Testis (tissue), 3 donors: ENCODE results near the gene SMYD5. TPM values are rescaled to one million over a fixed set of nuclear protein-coding genes. Genes with fewer than 3 reads are reported as not detected.

Experiments used
- DNase-seq: peaks from one replicate; pipeline ENCODE4 v3.0.0-alpha.2; 2019
- H3K27ac ChIP-seq, 2 donors: fragments of 200-600 bp; sonication (generic); one replicate each; pipeline ENCODE4 v1.5.1; 2019
- H3K27me3 ChIP-seq: fragments of 200-600 bp; sonication (generic); one replicate; pipeline ENCODE4 v1.5.1; 2019
- H3K36me3 ChIP-seq: fragments of 200-600 bp; sonication (generic); one replicate; pipeline ENCODE4 v1.5.1; 2017; ENCODE audit warnings: low read depth; ENCODE audit errors: missing control alignments
- H3K4me1 ChIP-seq: fragments of 200-600 bp; sonication (generic); one replicate; pipeline ENCODE4 v1.5.1; 2019
- H3K4me3 ChIP-seq, 2 donors: fragments of 200-600 bp; sonication (generic); one replicate each; pipeline ENCODE4 v1.5.1; 2017 to 2019
- H3K9me3 ChIP-seq: fragments of 200-600 bp; sonication (generic); one replicate; pipeline ENCODE4 v1.5.1; 2017
- POLR2A ChIP-seq: fragments of 450-650 bp; IDR thresholded peaks from one replicate; pipeline ENCODE4 v1.6.1; 2017; ENCODE audit warnings: antibody characterized with exemption, mild to moderate bottlenecking, moderate library complexity
- WGBS, 2 donors: methylation state at CpG; one replicate each; pipeline ENCODE4 v1.1.5; 2018; 5-methylcytosine and 5-hydroxymethylcytosine counted together
- intact Hi-C: fragments of 100-400 bp; cut with DNase I; formaldehyde crosslinking; loops from one replicate; pipeline ENCODE4 v1.15.1; 2023; ENCODE audit warnings: low total_unique reads
- polyA plus RNA-seq: library from polyadenylated mRNA; stranded (reverse); fragments of 350-450 nt; fragmentation: Illumina TruSeq; extraction: RNeasy Lipid Tissue Mini Kit (QIAGEN cat#74804); gene quantifications from one replicate; pipeline ENCODE4 v1.2.3, GENCODE V29; 2014; ENCODE audit warnings: low read depth, low replicate concordance; ENCODE audit not compliant: insufficient read depth
- total RNA-seq, 2 donors: library from RNA; depleted of rRNA; stranded (reverse); fragments of >200 nt; gene quantifications; one replicate each; pipeline ENCODE4 v1.2.3, GENCODE V29; 2016
- TF ChIP-seq, protein P1 (sequence below), 3 experiments: fragments of 450-650 bp in 2 of 3; fragments of 200-600 bp in 1 of 3; sonication (generic) in 1 of 3; IDR thresholded peaks; one replicate each; pipeline ENCODE4 v1.5.1; 2016 to 2019; ENCODE audit warnings: antibody characterized with exemption in 3 of 3, mild to moderate bottlenecking in 2 of 3, moderate library complexity in 1 of 3

SMYD5 gene
- total and polyA plus RNA-seq, 3 donors from 2014 or later: 36.4 to 58.2 (median 53.0) TPM

DNA sequence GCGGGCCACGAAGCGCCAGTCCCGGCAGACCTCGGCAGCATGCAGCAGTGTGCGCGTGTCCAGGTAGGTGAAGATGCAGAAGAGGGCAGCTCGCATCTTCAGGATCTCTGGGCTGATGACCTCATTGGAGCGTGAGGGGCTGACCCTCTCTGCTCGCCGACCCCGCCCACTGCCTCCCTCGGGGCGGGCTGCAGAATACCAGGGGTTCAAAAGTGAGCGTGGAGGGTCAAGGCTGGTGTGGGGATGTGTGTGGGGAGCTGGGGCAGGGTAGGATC lies 50.2 kb downstream of the SMYD5 start:
- H3K4me3 ChIP-seq: no peak overlapping the region
- DNase-seq: no peak
- H3K36me3 ChIP-seq: no peaks in the 10 kb centered on the region
- no peak overlapping the region for H3K27ac ChIP-seq
- H3K9me3 ChIP-seq: no peaks in the 10 kb centered on the region
- no peaks in the 10 kb centered on the region for H3K4me1 ChIP-seq
- TF ChIP-seq, protein P1, sequence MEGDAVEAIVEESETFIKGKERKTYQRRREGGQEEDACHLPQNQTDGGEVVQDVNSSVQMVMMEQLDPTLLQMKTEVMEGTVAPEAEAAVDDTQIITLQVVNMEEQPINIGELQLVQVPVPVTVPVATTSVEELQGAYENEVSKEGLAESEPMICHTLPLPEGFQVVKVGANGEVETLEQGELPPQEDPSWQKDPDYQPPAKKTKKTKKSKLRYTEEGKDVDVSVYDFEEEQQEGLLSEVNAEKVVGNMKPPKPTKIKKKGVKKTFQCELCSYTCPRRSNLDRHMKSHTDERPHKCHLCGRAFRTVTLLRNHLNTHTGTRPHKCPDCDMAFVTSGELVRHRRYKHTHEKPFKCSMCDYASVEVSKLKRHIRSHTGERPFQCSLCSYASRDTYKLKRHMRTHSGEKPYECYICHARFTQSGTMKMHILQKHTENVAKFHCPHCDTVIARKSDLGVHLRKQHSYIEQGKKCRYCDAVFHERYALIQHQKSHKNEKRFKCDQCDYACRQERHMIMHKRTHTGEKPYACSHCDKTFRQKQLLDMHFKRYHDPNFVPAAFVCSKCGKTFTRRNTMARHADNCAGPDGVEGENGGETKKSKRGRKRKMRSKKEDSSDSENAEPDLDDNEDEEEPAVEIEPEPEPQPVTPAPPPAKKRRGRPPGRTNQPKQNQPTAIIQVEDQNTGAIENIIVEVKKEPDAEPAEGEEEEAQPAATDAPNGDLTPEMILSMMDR (IDR thresholded peaks at IDR 0.05): no peak
- TF ChIP-seq POLR2A: no peak
- H3K27me3 ChIP-seq: no peaks in the 10 kb centered on the region
- intact Hi-C loops: no loop called here
- WGBS, 2 donors: 93 to 95% methylated on average over 15 of the region's 15 CpGs

DNA sequence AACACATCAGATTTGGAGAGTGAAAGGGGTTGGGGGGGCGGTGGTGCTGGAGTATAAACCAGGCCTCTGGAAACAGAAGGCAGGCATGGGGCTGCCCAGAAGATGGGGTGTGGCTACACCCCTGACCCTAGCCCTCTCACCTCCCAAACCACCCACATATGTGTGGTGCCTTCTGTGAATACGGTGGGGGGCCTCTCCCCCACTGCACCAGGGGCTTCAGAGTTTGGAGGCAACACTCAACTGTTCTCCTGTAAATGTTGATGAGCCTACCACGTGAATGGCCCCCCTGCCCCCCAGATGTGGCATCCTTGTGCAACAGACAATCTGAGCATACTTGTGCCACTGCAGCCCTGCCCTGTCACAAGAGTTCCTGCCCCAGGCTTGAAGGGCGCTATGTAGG lies 50.7 kb downstream of the SMYD5 start:
- no peaks in the 10 kb centered on the region for H3K27me3 ChIP-seq
- H3K9me3 ChIP-seq: no peaks in the 10 kb centered on the region
- H3K4me3 ChIP-seq: no peak overlapping the region
- TF ChIP-seq, protein P1 (IDR thresholded peaks at IDR 0.05): no peak
- no peak for TF ChIP-seq POLR2A
- no peaks in the 10 kb centered on the region for H3K36me3 ChIP-seq
- DNase-seq: no peak
- H3K4me1 ChIP-seq: no peaks in the 10 kb centered on the region
- intact Hi-C loops: no loop called here
- H3K27ac ChIP-seq: no peak overlapping the region
- 89% methylated on average over 1 to 4 of the region's 4 CpGs for WGBS, 2 donors

DNA sequence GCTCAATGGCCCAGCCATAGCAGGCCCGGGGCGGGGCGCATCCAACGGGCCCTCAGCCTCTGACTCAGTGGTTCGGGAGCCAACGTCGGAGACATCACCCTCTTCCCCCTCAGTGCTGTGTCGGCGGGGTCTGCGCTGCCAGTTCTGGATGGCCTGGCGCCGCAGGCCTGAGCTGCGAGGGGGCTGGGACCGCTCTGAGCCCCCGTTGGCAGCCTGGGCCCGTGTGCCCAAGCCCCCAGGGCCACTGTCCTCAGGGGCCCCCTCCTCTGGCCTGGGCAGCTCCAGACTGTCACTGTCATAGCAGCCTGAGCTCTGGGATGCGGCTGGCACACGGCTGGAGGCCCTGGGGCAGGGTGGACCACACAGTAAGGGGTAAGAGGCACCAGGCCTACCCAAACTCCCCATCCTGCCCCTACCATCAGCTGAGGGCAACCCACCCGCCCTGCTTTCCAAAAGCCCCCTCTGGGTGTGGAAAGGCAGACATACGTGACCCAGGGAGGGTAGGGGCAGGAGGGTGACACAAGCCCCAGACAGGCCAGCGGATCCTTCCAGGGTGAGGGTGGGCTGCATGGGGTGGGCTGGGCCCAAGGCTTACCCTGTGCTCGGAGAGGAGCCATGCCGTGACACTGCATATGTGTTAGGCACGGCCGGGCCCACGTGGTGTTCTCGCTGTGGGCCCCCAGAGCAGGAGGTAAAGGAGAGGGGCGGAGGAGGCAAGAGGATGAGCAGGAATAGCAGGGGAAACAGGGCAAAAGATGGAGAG lies 51.4 kb downstream of the SMYD5 start:
- no peaks in the 10 kb centered on the region for H3K36me3 ChIP-seq
- no peaks in the 10 kb centered on the region for H3K9me3 ChIP-seq
- no peak overlapping the region for H3K4me3 ChIP-seq
- WGBS, 2 donors: 90 to 94% methylated on average over 8 to 27 of the region's 28 CpGs
- DNase-seq: no peak
- TF ChIP-seq, protein P1 (IDR thresholded peaks at IDR 0.05): no peak
- no peaks in the 10 kb centered on the region for H3K4me1 ChIP-seq
- no peak overlapping the region for H3K27ac ChIP-seq
- H3K27me3 ChIP-seq: no peaks in the 10 kb centered on the region
- intact Hi-C loops: no loop called here

DNA sequence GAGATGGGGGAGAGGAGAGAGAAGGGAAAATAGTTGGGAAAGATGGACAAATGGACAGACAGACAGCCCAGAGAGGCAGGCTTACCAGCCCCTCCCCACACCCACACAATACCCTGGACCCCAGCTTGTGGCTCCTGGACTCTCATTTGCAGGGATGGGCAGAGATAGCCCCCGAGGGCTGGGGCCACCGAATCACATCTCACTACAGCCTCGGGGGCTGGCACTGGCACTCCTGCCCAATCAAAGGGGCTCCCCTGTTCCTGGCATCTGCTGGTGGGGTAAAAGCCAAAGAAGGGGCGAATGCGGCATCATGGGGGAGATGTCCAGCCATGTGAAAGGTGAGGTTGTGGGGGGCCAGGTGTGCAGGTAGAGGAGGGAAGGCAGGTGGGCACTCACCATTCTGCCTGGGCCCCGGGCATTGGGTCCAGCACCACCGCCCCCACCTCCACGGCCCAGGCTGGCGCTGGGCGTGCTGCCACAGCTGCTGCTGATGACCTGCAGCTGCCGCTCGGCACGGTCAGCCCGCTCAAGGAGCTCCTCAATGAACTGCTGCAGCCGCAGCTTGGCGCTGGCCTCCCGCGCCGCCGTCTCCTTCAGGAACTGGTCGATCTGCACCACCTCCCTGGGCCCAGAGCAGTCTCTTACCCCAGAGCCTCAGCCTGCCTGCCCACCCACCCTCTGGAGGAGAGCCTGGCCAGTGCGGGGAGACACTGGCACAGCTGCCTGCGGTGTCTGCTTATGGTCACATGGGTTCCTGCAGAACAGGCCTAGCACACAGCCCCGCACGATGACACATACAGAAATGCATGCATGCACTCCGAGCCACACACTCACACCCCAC lies 52.2 kb downstream of the SMYD5 start:
- Histone ChIP-seq H3K4me3 (no peak overlapping the region), H3K27me3 (no peaks in the 10 kb centered on the region), H3K4me1 (no peaks in the 10 kb centered on the region), H3K36me3 (no peaks in the 10 kb centered on the region), H3K27ac (no peak overlapping the region), H3K9me3 (no peaks in the 10 kb centered on the region)
- no peak for DNase-seq
- intact Hi-C loops: no loop called here
- WGBS, 2 donors: 94 to 95% methylated on average over 21 to 26 of the region's 26 CpGs
- TF ChIP-seq, protein P1 (IDR thresholded peaks at IDR 0.05): no peak
- no peak for TF ChIP-seq POLR2A
